ENCODE data around the gene FBXO4. TPM values are rescaled to one million over a fixed set of nuclear protein-coding genes. Genes with fewer than 3 reads are reported as not detected.

Gene FBXO4
- total RNA-seq, 4 donors from 2014 or later = 1.8 to 4.7 (median 3.1) TPM

DNA sequence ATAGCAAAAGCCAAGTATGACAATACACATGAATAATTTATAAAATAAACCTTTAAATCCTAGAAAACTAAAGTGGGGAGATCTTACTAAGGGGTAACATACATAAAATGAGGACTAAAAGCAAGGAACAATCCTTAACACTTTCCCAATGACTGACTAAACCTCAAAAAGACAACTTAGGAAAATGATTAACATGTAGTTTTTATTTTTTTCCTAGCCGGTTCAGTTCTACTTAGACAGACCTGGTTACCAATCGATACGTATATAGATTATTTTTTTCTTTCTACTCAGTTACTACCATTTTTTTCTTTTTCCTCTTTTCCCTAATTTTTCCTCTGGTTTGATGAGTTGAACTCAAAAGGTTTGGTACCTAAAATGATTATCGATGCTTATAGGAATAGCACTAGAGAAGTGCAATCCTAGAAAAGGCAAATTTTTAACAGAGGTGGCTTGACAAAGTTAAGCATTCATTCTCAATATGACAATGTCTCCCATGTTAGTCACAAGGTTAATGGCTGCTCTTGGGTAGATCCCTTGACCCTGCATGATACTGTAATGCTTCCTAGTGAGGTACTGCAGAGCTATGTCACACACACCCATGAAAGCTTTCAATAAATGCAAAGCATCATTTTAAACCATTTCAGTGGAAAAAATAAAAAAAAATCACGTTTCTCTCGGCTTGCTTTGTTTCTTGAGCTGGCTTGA is 41.5 kb downstream of the FBXO4 start:
- no peaks in the 10 kb centered on the region for H3K27me3 ChIP-seq
- TF ChIP-seq, protein P1, sequence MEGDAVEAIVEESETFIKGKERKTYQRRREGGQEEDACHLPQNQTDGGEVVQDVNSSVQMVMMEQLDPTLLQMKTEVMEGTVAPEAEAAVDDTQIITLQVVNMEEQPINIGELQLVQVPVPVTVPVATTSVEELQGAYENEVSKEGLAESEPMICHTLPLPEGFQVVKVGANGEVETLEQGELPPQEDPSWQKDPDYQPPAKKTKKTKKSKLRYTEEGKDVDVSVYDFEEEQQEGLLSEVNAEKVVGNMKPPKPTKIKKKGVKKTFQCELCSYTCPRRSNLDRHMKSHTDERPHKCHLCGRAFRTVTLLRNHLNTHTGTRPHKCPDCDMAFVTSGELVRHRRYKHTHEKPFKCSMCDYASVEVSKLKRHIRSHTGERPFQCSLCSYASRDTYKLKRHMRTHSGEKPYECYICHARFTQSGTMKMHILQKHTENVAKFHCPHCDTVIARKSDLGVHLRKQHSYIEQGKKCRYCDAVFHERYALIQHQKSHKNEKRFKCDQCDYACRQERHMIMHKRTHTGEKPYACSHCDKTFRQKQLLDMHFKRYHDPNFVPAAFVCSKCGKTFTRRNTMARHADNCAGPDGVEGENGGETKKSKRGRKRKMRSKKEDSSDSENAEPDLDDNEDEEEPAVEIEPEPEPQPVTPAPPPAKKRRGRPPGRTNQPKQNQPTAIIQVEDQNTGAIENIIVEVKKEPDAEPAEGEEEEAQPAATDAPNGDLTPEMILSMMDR (IDR thresholded peaks at IDR 0.05 in 4 of 5, conservative IDR thresholded peaks at IDR 0.05 in 1 of 5) = no peak
- TF ChIP-seq POLR2A (IDR thresholded peaks at IDR 0.05) = no peak
- no peak overlapping the region for H3K4me3 ChIP-seq
- DNase-seq (no peak), ATAC-seq (no peak)
- intact Hi-C loops (cut with DNase I; ENCODE audit: low total_unique reads) (no loop called here), in situ Hi-C loops (cut with MboI; ENCODE audit: low sequenced_read_pairs in 4 of 4) (no loop called here)
- H3K9me3 ChIP-seq = no peaks in the 10 kb centered on the region
- H3K36me3 ChIP-seq = no peaks in the 10 kb centered on the region
- no peak overlapping the region for H3K27ac ChIP-seq
- H3K4me1 ChIP-seq = no peaks in the 10 kb centered on the region

DNA sequence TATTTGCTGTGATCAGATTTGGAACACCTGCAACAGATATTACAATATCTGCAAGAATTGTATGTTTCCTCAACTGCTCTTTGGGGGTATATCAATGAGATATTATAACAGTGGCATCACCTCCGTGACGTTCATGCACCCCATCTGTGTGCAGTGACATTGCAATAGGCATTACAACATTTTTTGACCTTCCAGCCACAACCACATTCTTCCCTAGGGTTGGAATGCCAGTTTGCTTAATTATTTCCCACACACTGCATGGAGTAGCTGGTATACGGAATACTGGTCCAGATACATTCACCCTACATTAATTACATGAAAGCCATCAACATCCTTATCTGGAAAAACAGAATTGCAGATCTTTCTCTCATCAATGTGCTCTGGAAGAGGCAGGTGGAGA is 42.3 kb downstream of the FBXO4 start:
- Histone ChIP-seq H3K27me3 (no peaks in the 10 kb centered on the region), H3K9me3 (no peaks in the 10 kb centered on the region), H3K4me3 (no peak overlapping the region), H3K27ac (no peak overlapping the region), H3K4me1 (no peaks in the 10 kb centered on the region), H3K36me3 (no peaks in the 10 kb centered on the region)
- in situ Hi-C loops (cut with MboI; ENCODE audit: low sequenced_read_pairs in 4 of 4) = no loop called here
- intact Hi-C loops (cut with DNase I; ENCODE audit: low total_unique reads) = no loop called here
- no peak for ATAC-seq
- no peak for DNase-seq
- no peak for TF ChIP-seq POLR2A (IDR thresholded peaks at IDR 0.05)
- TF ChIP-seq, protein P1 (IDR thresholded peaks at IDR 0.05 in 4 of 5, conservative IDR thresholded peaks at IDR 0.05 in 1 of 5) = no peak

DNA sequence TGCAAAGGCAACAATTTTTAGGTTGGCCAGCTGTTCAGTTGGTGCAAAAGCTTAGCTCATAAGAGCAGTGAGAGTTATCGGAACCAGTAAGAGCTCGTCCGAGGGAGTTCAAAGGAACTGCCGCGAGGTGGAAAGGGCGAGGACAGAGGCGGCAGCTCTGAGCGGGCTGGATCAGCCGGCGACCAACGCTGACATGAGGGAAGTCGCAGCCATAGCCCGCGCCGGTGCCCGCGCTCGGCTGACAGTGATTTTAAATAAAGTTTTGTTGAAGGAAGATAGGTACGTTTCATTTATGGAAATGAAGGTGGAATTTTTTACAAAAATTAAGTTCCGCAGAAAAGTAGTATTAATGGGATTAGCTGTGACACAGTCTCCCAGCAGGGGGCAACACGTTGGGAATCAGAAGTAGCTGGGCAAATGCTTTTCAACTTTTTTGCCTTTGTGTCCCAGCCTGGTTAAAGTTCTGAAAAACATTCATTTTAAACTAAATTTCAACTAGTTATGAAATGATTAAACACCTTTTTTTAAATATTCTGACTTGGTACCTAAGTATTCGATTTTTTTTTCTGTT is 43.2 kb downstream of the FBXO4 start:
- DNase-seq = no peak
- TF ChIP-seq, protein P1 (IDR thresholded peaks at IDR 0.05 in 4 of 5, conservative IDR thresholded peaks at IDR 0.05 in 1 of 5) = no peak
- TF ChIP-seq POLR2A (IDR thresholded peaks at IDR 0.05) = no peak
- no peaks in the 10 kb centered on the region for H3K4me1 ChIP-seq

DNA sequence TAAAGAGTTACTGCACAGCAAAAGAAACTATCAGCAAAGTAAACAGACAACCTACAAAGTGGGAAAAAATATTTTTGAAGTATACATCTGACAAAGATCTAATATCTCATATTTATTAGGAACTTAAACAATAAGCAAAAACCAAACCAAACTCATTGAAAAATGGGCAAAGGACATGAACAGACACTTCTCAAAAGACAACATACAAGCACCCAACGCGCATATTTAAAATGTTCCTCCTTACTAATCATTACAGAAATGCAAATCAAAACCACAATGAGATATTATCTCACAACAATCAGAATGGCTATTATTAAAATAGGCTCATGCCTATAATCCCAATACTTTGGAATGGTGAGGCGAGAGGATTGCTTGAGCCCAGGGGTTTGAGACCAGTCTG is 48.0 kb downstream of the FBXO4 start:
- no peak for ATAC-seq
- intact Hi-C loops (cut with DNase I; ENCODE audit: low total_unique reads) = no loop called here
- Histone ChIP-seq H3K4me1 (no peaks in the 10 kb centered on the region), H3K27ac (no peak overlapping the region), H3K27me3 (no peaks in the 10 kb centered on the region), H3K9me3 (no peaks in the 10 kb centered on the region), H3K4me3 (no peak overlapping the region), H3K36me3 (no peaks in the 10 kb centered on the region)
- no peak for TF ChIP-seq POLR2A (IDR thresholded peaks at IDR 0.05)
- TF ChIP-seq, protein P1 (IDR thresholded peaks at IDR 0.05 in 4 of 5, conservative IDR thresholded peaks at IDR 0.05 in 1 of 5) = no peak
- in situ Hi-C loops (cut with MboI; ENCODE audit: low sequenced_read_pairs in 4 of 4) = no loop called here
- DNase-seq = no peak

More for the DNA sequence above, 43.2 kb downstream of the FBXO4 start:
- H3K4me3 ChIP-seq = no peak overlapping the region
- in situ Hi-C loops (cut with MboI; ENCODE audit: low sequenced_read_pairs in 4 of 4) = no loop called here
- H3K27ac ChIP-seq = no peak overlapping the region
- no peak for ATAC-seq
- intact Hi-C loops (cut with DNase I; ENCODE audit: low total_unique reads) = no loop called here
- no peaks in the 10 kb centered on the region for H3K27me3 ChIP-seq
- no peaks in the 10 kb centered on the region for H3K36me3 ChIP-seq
- H3K9me3 ChIP-seq = no peaks in the 10 kb centered on the region

All from gastrocnemius medialis (tissue), 4 donors.